ENCODE measurements around the gene TLL1. TPM values are rescaled to one million over a fixed set of nuclear protein-coding genes. Genes with fewer than 3 reads are reported as not detected.

The TLL1 gene
- total RNA-seq, 4 donors from 2014 or later: 1.7 to 9.6 (median 7.1) TPM

- no peak for TF ChIP-seq CTCF (IDR thresholded peaks at IDR 0.05; ENCODE audit: low read depth)
Measured at GRCh38 chr4:165970703-165971420, 97.8 kb downstream of the TLL1 start.

- TF ChIP-seq CTCF (IDR thresholded peaks at IDR 0.05; ENCODE audit: low read depth): no peak
Measured at GRCh38 chr4:165971446-165971845, 98.4 kb downstream of the TLL1 start.

GRCh38 chr4:165971933-165972332 is 98.9 kb downstream of the TLL1 start:
- no peak for TF ChIP-seq CTCF (IDR thresholded peaks at IDR 0.05; ENCODE audit: low read depth)

GRCh38 chr4:165972747-165973146 is 99.7 kb downstream of the TLL1 start:
- no peak for TF ChIP-seq CTCF (IDR thresholded peaks at IDR 0.05; ENCODE audit: low read depth)

GRCh38 chr4:165982934-165983333 is 109.9 kb downstream of the TLL1 start:
- no peak for TF ChIP-seq CTCF (IDR thresholded peaks at IDR 0.05; ENCODE audit: low read depth)

- no peak for TF ChIP-seq CTCF (IDR thresholded peaks at IDR 0.05; ENCODE audit: low read depth)
Measured at GRCh38 chr4:165986956-165987698, 114.1 kb downstream of the TLL1 start.

- TF ChIP-seq CTCF (IDR thresholded peaks at IDR 0.05; ENCODE audit: low read depth): no peak
Measured at GRCh38 chr4:165991325-165992180, 118.5 kb downstream of the TLL1 start.
